Measurements from ENCODE around the gene MMP13. TPM values are rescaled to one million over a fixed set of nuclear protein-coding genes. Genes with fewer than 3 reads are reported as not detected.

The MMP13 gene
- total and polyA plus RNA-seq, 2 donors (not counting 3 experiments of a cell fraction or from before 2014, with no cell fraction given) = not detected

DNA sequence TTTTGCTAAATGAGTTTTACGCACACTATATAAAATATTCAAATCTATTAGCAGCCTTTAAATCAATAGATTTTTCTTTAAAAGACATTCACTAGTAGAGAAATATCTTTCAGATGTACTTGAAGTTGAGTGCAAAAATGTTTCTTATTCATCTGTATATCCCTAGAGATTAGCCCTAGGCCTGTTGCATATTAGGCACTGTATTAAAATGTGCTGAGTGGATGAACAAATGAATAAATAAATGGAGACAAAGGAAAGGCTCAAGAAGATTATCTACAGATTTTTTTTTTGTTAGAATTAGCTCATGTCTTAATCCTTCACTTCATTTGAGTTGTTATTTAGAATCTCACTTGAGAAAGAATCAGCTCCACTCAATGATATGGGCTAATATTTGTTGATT, 12.0 kb upstream of the MMP13 start:
- H3K4me3 ChIP-seq (replicated peaks in 1 of 3; ENCODE audit: insufficient read depth in 1 of 3, low read depth in 1 of 3, low read length in 3 of 3) = no peak overlapping the region
- H3K27ac ChIP-seq (ENCODE audit: insufficient read depth, low read depth, low read length) = no peak overlapping the region
- POLR2A ChIA-PET = no interaction called here
- no peaks in the 10 kb centered on the region for H3K79me2 ChIP-seq (ENCODE audit: control insufficient read depth, insufficient read depth, low read length)
- intact Hi-C loops (cut with micrococcal nuclease) (no loop called here), dilution Hi-C loops (cut with MboI; ENCODE audit: extremely low pct_ligation_motif_present, low sequenced_read_pairs) (no loop called here)
- BruUV-seq (replicated peaks) = no TSS peak
- H3K9ac ChIP-seq (replicated peaks; ENCODE audit: extremely low read depth, insufficient read depth, low read length) = no peak overlapping the region
- no peaks in the 10 kb centered on the region for H3K36me3 ChIP-seq (ENCODE audit: control insufficient read depth in 2 of 2, extremely low read depth in 1 of 2, insufficient read depth in 2 of 2, low read length in 2 of 2)
- DNase-seq (ENCODE audit: low read depth, low spot score) (no peak), FAIRE-seq (no peak)
- TF ChIP-seq FOS (IDR thresholded peaks at IDR 0.05; ENCODE audit: borderline replicate concordance, insufficient read depth, low read length) = no peak
- TF ChIP-seq EZH2 (IDR thresholded peaks at IDR 0.05; ENCODE audit: borderline replicate concordance, low read depth, low read length, severe bottlenecking) = no peak
- no peak for TF ChIP-seq CTCF (IDR thresholded peaks at IDR 0.05; ENCODE audit: extremely low read depth in 1 of 2, insufficient read depth in 1 of 2, low read depth in 1 of 2, low read length in 2 of 2)
- TF ChIP-seq GATA2 (IDR thresholded peaks at IDR 0.05; ENCODE audit: insufficient read depth, insufficient read length, low read depth, low read length) = no peak
- no peak for TF ChIP-seq JUN (IDR thresholded peaks at IDR 0.05; ENCODE audit: borderline replicate concordance, insufficient read depth, insufficient read length, low read depth)
- TF ChIP-seq POLR2AphosphoS5 (IDR thresholded peaks at IDR 0.05; ENCODE audit: insufficient read depth, low read depth, low read length) = no peak
- no peak for TF ChIP-seq MYC (IDR thresholded peaks at IDR 0.05; ENCODE audit: low read depth, low read length)
- no peak for TF ChIP-seq POLR2A (IDR thresholded peaks at IDR 0.05; ENCODE audit: low read depth, low read length)
- TF ChIP-seq MAX (IDR thresholded peaks at IDR 0.05; ENCODE audit: insufficient read depth, insufficient read length) = no peak
- H3K9me3 ChIP-seq (replicated peaks; ENCODE audit: control insufficient read depth, insufficient read depth, low read length) = no peaks in the 10 kb centered on the region
- H3K4me1 ChIP-seq (ENCODE audit: control insufficient read depth, extremely low read depth, insufficient read depth, low read length) = peaks cover 7% of the 10 kb centered on the region
- no peak overlapping the region for H3K4me2 ChIP-seq (ENCODE audit: insufficient read depth, low read length)
- H4K20me1 ChIP-seq (replicated peaks; ENCODE audit: control insufficient read depth, extremely low read depth, insufficient read depth, low read length) = no peaks in the 10 kb centered on the region
- CTCF ChIA-PET = no interaction called here
- H3K27me3 ChIP-seq (ENCODE audit: control insufficient read depth in 2 of 2, insufficient read depth in 2 of 2, low read length in 2 of 2) = no peaks in the 10 kb centered on the region
- H3K9me1 ChIP-seq (replicated peaks; ENCODE audit: control insufficient read depth, extremely low read depth, insufficient read depth, low read length) = no peaks in the 10 kb centered on the region
- H2AFZ ChIP-seq (ENCODE audit: low read depth, low read length) = no peak overlapping the region

Measured in endothelial cell of umbilical vein (primary cell).